SKM-1 (cell line): ENCODE data around the gene TAF9B.
"Not testable (repeated sequence)": the region's sequence is repeated elsewhere in the genome, so short reads cannot be mapped to it uniquely, and the experiment has no call there.

Experiments
- DNase-seq: peaks from one replicate; lab custom pipeline; 2025; ENCODE audit not compliant: unreplicated experiment; lab: John Stamatoyannopoulos, UW

Gene TAF9B

GRCh38 chrX:78116766-78117165 is 22.7 kb downstream of the TAF9B start:
- DNase-seq = no peak

GRCh38 chrX:78116365-78116764 is 23.1 kb downstream of the TAF9B start:
- no peak for DNase-seq

- DNase-seq = no peak
These were observed 28.1 kb downstream of the TAF9B start for GRCh38 chrX:78111140-78111931.

GRCh38 chrX:78109458-78109857 is 30.0 kb downstream of the TAF9B start:
- DNase-seq = no peak

- DNase-seq = no peak
These were observed 32.8 kb downstream of the TAF9B start for GRCh38 chrX:78106651-78106986.

- no peak for DNase-seq
These were observed 33.4 kb downstream of the TAF9B start for GRCh38 chrX:78105944-78106650.

- DNase-seq = peak; percentile 23
These were observed 34.8 kb downstream of the TAF9B start for GRCh38 chrX:78104447-78105176.

GRCh38 chrX:78103623-78104446 is 35.6 kb downstream of the TAF9B start, which contains the start of gene PGK1:
TSS of gene PGK1 (plus strand) at chrX:78104248. CDS start at chrX:78104341, 93 bp downstream.
- peak; percentile 75 for DNase-seq

GRCh38 chrX:78103001-78103622 is 36.3 kb downstream of the TAF9B start:
- DNase-seq = no peak

GRCh38 chrX:78102091-78102490 is 37.4 kb downstream of the TAF9B start:
- no peak for DNase-seq

- no peak for DNase-seq
These were observed 41.3 kb downstream of the TAF9B start for GRCh38 chrX:78098108-78098507.

GRCh38 chrX:78092296-78092695 is 47.2 kb downstream of the TAF9B start:
- DNase-seq = no peak

- not testable (repeated sequence) for DNase-seq
These were observed 58.0 kb downstream of the TAF9B start for GRCh38 chrX:78081413-78081812.
